ENCODE measurements around the gene CREM. TPM values are rescaled to one million over a fixed set of nuclear protein-coding genes. Genes with fewer than 3 reads are reported as not detected.

The CREM gene
- total RNA-seq, 1 experiment from 2014 or later = 21.4 TPM

- H3K79me2 ChIP-seq (ENCODE audit: insufficient read depth, low read length) = no peaks in the 10 kb centered on the region
- ChIA-PET RAD21 (ENCODE audit: low non-redundant PET in 1 of 2, low total read pairs in 2 of 2, uncharacterized antibody in 2 of 2, unreplicated experiment in 2 of 2) (no interaction called here), CTCF (interaction anchor here (2.2 kb wide), 1 partner anchor 19 kb away, joined by 9 read pairs; no protein-coding TSS in a partner anchor), POLR2A (no interaction called here)
- H3K4me2 ChIP-seq (ENCODE audit: low read length) = no peak overlapping the region
- no peak overlapping the region for H3K4me3 ChIP-seq (replicated peaks in 1 of 2; ENCODE audit: low read depth in 1 of 2, low read length in 2 of 2)
- H3K9me3 ChIP-seq (ENCODE audit: control insufficient read depth in 1 of 2, insufficient read depth in 1 of 2, low read depth in 1 of 2, low read length in 2 of 2) = no peaks in the 10 kb centered on the region
- no peaks in the 10 kb centered on the region for H3K36me3 ChIP-seq (ENCODE audit: control insufficient read depth in 1 of 2, insufficient read depth in 2 of 2, low read length in 2 of 2)
- H3K9me2 ChIP-seq (ENCODE audit: insufficient read depth) = no peaks in the 10 kb centered on the region
- H3K9ac ChIP-seq (ENCODE audit: low read length) = no peak overlapping the region
- no peak for TF ChIP-seq EZH2phosphoT487 (IDR thresholded peaks at IDR 0.05; ENCODE audit: borderline replicate concordance)
- TF ChIP-seq ZFX (IDR thresholded peaks at IDR 0.05) = no peak
- TF ChIP-seq EZH2 (IDR thresholded peaks at IDR 0.05) = no peak
- no peak for TF ChIP-seq ATF3 (IDR thresholded peaks at IDR 0.05)
- TF ChIP-seq SP1 (IDR thresholded peaks at IDR 0.05; ENCODE audit: low read depth) = no peak
- TF ChIP-seq POLR2AphosphoS5 (IDR thresholded peaks at IDR 0.05; ENCODE audit: low read depth, low read length) = no peak
- H2AFZ ChIP-seq (ENCODE audit: low read depth, low read length, poor library complexity, severe bottlenecking) = no peak overlapping the region
- intact Hi-C loops (cut with micrococcal nuclease) = loop anchor here (5.0 kb wide), 1 partner anchor 558 kb away; no protein-coding TSS in a partner anchor
- BruUV-seq (replicated peaks) = no TSS peak
- no peak overlapping the region for H3K27ac ChIP-seq (ENCODE audit: low read depth, low read length)
- ATAC-seq = no peak
- DNase-seq (ENCODE audit: low read depth, low spot score) = no peak
- H3K27me3 ChIP-seq (ENCODE audit: insufficient read depth, low read length) = no peaks in the 10 kb centered on the region
- H3K4me1 ChIP-seq (ENCODE audit: control insufficient read depth in 1 of 2, insufficient read depth in 2 of 2, low read length in 2 of 2) = peaks cover 0 to 13% of the 10 kb centered on the region in 2 experiments; a peak in 3 of 4 replicates
- no peaks in the 10 kb centered on the region for H4K20me1 ChIP-seq (ENCODE audit: insufficient read depth)
Measured at GRCh38 chr10:35215107-35215506, 88.5 kb downstream of the CREM start.

DNA sequence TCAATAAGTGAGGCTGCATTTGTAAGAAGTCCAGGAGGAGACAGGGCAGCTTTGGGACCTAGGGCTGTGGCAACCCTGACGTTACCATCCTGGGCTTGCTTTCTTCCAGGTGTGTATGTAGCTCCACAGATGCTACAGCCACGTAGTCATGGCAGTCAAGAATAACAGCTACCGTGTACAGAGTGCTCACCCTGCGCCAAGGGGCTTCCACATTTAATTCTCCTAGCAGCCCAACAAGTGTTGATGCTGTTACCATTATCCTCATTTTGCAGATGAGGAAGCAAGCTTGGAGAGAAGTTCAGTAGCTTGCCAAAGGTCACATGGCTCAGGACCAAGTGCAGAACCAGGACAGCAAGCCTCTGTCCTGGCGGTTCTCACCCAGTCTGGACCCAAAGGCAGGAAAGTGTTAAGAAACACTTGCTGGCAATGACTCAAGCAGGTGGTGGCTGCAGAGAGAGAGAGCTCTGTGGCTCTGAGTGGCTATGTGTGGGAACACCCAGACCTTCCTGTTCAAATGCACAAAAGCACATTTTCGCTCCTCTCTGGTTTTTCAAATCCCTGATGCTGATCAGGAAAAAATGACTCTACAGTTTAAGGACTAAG is 89.8 kb downstream of the CREM start:
- no peaks in the 10 kb centered on the region for H3K79me2 ChIP-seq (ENCODE audit: insufficient read depth, low read length)
- intact Hi-C loops (cut with micrococcal nuclease) = loop anchor here (5.0 kb wide), 1 partner anchor 559 kb away; no protein-coding TSS in a partner anchor
- H3K36me3 ChIP-seq (ENCODE audit: control insufficient read depth in 1 of 2, insufficient read depth in 2 of 2, low read length in 2 of 2) = no peaks in the 10 kb centered on the region
- RAD21 ChIA-PET (ENCODE audit: low non-redundant PET in 1 of 2, low total read pairs in 2 of 2, uncharacterized antibody in 2 of 2, unreplicated experiment in 2 of 2) = no interaction called here
- no TSS peak for BruUV-seq (replicated peaks)
- ATAC-seq = no peak
- no peak overlapping the region for H3K9ac ChIP-seq (ENCODE audit: low read length)
- no peaks in the 10 kb centered on the region for H4K20me1 ChIP-seq (ENCODE audit: insufficient read depth)
- CTCF ChIA-PET = interaction anchor here (0.8 to 3.4 kb wide), 5 partner anchors 10 to 96 kb away, joined by 3 to 21 read pairs (median 4); partner anchors contain the start of gene CREM
- DNase-seq (ENCODE audit: low read depth, low spot score) = no peak
- H3K27ac ChIP-seq (ENCODE audit: low read depth, low read length) = no peak overlapping the region
- peaks cover 0 to 13% of the 10 kb centered on the region in 2 experiments; a peak in 3 of 4 replicates for H3K4me1 ChIP-seq (ENCODE audit: control insufficient read depth in 1 of 2, insufficient read depth in 2 of 2, low read length in 2 of 2)
- H3K27me3 ChIP-seq (ENCODE audit: insufficient read depth, low read length) = no peaks in the 10 kb centered on the region
- POLR2A ChIA-PET = no interaction called here
- H3K9me3 ChIP-seq (ENCODE audit: control insufficient read depth in 1 of 2, insufficient read depth in 1 of 2, low read depth in 1 of 2, low read length in 2 of 2) = no peaks in the 10 kb centered on the region
- no peaks in the 10 kb centered on the region for H3K9me2 ChIP-seq (ENCODE audit: insufficient read depth)
- no peak overlapping the region for H2AFZ ChIP-seq (ENCODE audit: low read depth, low read length, poor library complexity, severe bottlenecking)
- H3K4me3 ChIP-seq (replicated peaks in 1 of 2; ENCODE audit: low read depth in 1 of 2, low read length in 2 of 2) = no peak overlapping the region
- H3K4me2 ChIP-seq (ENCODE audit: low read length) = no peak overlapping the region
- TF ChIP-seq, protein P1, sequence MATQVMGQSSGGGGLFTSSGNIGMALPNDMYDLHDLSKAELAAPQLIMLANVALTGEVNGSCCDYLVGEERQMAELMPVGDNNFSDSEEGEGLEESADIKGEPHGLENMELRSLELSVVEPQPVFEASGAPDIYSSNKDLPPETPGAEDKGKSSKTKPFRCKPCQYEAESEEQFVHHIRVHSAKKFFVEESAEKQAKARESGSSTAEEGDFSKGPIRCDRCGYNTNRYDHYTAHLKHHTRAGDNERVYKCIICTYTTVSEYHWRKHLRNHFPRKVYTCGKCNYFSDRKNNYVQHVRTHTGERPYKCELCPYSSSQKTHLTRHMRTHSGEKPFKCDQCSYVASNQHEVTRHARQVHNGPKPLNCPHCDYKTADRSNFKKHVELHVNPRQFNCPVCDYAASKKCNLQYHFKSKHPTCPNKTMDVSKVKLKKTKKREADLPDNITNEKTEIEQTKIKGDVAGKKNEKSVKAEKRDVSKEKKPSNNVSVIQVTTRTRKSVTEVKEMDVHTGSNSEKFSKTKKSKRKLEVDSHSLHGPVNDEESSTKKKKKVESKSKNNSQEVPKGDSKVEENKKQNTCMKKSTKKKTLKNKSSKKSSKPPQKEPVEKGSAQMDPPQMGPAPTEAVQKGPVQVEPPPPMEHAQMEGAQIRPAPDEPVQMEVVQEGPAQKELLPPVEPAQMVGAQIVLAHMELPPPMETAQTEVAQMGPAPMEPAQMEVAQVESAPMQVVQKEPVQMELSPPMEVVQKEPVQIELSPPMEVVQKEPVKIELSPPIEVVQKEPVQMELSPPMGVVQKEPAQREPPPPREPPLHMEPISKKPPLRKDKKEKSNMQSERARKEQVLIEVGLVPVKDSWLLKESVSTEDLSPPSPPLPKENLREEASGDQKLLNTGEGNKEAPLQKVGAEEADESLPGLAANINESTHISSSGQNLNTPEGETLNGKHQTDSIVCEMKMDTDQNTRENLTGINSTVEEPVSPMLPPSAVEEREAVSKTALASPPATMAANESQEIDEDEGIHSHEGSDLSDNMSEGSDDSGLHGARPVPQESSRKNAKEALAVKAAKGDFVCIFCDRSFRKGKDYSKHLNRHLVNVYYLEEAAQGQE (IDR thresholded peaks at IDR 0.05; ENCODE audit: low read depth) = no peak
- TF ChIP-seq SRF (IDR thresholded peaks at IDR 0.05; ENCODE audit: low read depth) (no peak), SP1 (IDR thresholded peaks at IDR 0.05; ENCODE audit: low read depth) (no peak), CBX3 (IDR thresholded peaks at IDR 0.05; ENCODE audit: low read depth) (no peak), ELF1 (IDR thresholded peaks at IDR 0.05; ENCODE audit: borderline replicate concordance, low read depth) (no peak), ATF3 (IDR thresholded peaks at IDR 0.05) (no peak), ZFX (IDR thresholded peaks at IDR 0.05) (no peak), POLR2A (IDR thresholded peaks at IDR 0.05; ENCODE audit: borderline replicate concordance, extremely low read depth, insufficient read depth, insufficient read length) (no peak), ZBTB33 (IDR thresholded peaks at IDR 0.05; ENCODE audit: extremely low read depth, insufficient replicate concordance, low read length) (no peak)
- TF ChIP-seq, protein P2, sequence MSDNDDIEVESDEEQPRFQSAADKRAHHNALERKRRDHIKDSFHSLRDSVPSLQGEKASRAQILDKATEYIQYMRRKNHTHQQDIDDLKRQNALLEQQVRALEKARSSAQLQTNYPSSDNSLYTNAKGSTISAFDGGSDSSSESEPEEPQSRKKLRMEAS (IDR thresholded peaks at IDR 0.05) = no peak

Data from HCT116 (cell line).